ENCODE measurements around the gene MMP15. TPM values are rescaled to one million over a fixed set of nuclear protein-coding genes. Genes with fewer than 3 reads are reported as not detected.

Gene MMP15
- total RNA-seq, 4 donors from 2014 or later = 13.2 to 142 (median 134) TPM

GRCh38 chr16:58049232-58050185 lies 24.0 kb downstream of the MMP15 start:
- no peak overlapping the region for H3K27ac ChIP-seq
- H3K36me3 ChIP-seq = peaks cover 0 to 2% (median 0%) of the 10 kb centered on the region in 3 donors
- H3K27me3 ChIP-seq = no peaks in the 10 kb centered on the region

GRCh38 chr16:58051296-58051695 lies 25.7 kb downstream of the MMP15 start:
- H3K9me3 ChIP-seq = no peaks in the 10 kb centered on the region
- H3K27me3 ChIP-seq = no peaks in the 10 kb centered on the region
- peaks cover 0 to 10% (median 0%) of the 10 kb centered on the region in 4 donors for H3K4me1 ChIP-seq
- TF ChIP-seq POLR2A (IDR thresholded peaks at IDR 0.05) = no peak
- TF ChIP-seq CTCF (IDR thresholded peaks at IDR 0.05) = no peak
- H3K36me3 ChIP-seq = no peaks in the 10 kb centered on the region
- H3K4me3 ChIP-seq = no peak overlapping the region
- DNase-seq = no peak
- no peak overlapping the region for H3K27ac ChIP-seq

More at GRCh38 chr16:58049232-58050185, 24.0 kb downstream of the MMP15 start:
- Histone ChIP-seq H3K9me3 (no peaks in the 10 kb centered on the region), H3K4me1 (peaks cover 0 to 16% (median 0%) of the 10 kb centered on the region in 4 donors), H3K4me3 (no peak overlapping the region)
- no peak for TF ChIP-seq POLR2A (IDR thresholded peaks at IDR 0.05)
- no peak for TF ChIP-seq CTCF (IDR thresholded peaks at IDR 0.05)
- no peak for DNase-seq

- H3K4me3 ChIP-seq = no peak overlapping the region
- no peak for TF ChIP-seq POLR2A (IDR thresholded peaks at IDR 0.05)
- no peak for TF ChIP-seq CTCF (IDR thresholded peaks at IDR 0.05)
- H3K4me1 ChIP-seq = peaks cover 0 to 3% (median 0%) of the 10 kb centered on the region in 4 donors
- H3K27ac ChIP-seq = no peak overlapping the region
- no peaks in the 10 kb centered on the region for H3K27me3 ChIP-seq
- H3K36me3 ChIP-seq = no peaks in the 10 kb centered on the region
- DNase-seq = no peak
- H3K9me3 ChIP-seq = no peaks in the 10 kb centered on the region
Measured at GRCh38 chr16:58051821-58052603, 26.5 kb downstream of the MMP15 start.

DNA sequence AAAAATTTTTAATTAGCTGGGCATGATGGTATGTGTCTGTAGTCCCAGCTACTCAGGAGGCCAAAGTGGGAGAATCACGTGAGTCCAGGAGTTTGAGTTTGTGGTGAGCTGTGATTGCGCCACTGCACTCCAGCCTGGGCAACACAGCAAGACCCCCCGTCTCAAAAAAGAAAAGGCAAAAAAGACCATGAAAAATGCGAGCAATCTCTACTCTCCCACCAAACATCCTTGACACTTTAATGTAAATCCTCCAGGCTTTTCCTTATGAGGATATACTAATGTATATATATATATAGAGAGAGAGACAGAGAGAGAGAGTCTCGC lies 28.1 kb downstream of the MMP15 start:
- DNase-seq = no peak
- H3K4me3 ChIP-seq = no peak overlapping the region
- no peak overlapping the region for H3K27ac ChIP-seq
- H3K27me3 ChIP-seq = no peaks in the 10 kb centered on the region
- H3K4me1 ChIP-seq = no peaks in the 10 kb centered on the region
- TF ChIP-seq CTCF (IDR thresholded peaks at IDR 0.05) (no peak), POLR2A (IDR thresholded peaks at IDR 0.05) (no peak)
- no peaks in the 10 kb centered on the region for H3K9me3 ChIP-seq
- H3K36me3 ChIP-seq = no peaks in the 10 kb centered on the region

DNA sequence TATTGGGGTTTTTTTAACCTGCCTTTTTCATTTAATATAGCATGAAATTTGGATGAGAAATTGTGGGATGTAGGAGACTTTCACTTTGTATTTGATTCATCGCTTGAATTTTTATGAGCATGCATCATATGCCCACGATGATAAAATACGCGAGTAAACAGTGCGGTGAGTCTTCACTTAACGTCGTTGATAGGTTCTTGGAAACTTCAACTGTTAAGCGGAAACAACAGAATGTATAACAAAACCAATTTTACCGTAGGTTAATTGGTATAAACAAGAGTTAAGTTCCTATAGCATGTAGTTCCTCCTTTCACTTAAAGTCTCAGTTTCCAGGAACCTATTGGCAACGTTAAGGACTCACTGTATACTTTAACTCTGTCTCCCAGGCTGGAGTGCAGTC lies 28.7 kb downstream of the MMP15 start:
- H3K27me3 ChIP-seq = no peaks in the 10 kb centered on the region
- H3K4me3 ChIP-seq = no peak overlapping the region
- H3K27ac ChIP-seq = no peak overlapping the region
- no peaks in the 10 kb centered on the region for H3K4me1 ChIP-seq
- DNase-seq = no peak
- no peaks in the 10 kb centered on the region for H3K36me3 ChIP-seq
- TF ChIP-seq POLR2A (IDR thresholded peaks at IDR 0.05) (no peak), CTCF (IDR thresholded peaks at IDR 0.05) (no peak)
- H3K9me3 ChIP-seq = no peaks in the 10 kb centered on the region

Data from Peyer's patch (tissue), 4 donors.